ENCODE results near the gene NUBPL.
"Not testable (repeated sequence)": the region's sequence is repeated elsewhere in the genome, so short reads cannot be mapped to it uniquely, and the experiment has no call there.

Gene NUBPL

GRCh38 chr14:31677630-31678029 is 116.4 kb downstream of the NUBPL start:
- peak; percentile 69 for DNase-seq

GRCh38 chr14:31678421-31679249 is 117.4 kb downstream of the NUBPL start:
- no peak for DNase-seq

GRCh38 chr14:31682768-31683167 is 121.6 kb downstream of the NUBPL start:
- no peak for DNase-seq

GRCh38 chr14:31687726-31688125 is 126.5 kb downstream of the NUBPL start:
- no peak for DNase-seq

GRCh38 chr14:31690056-31690455 is 128.9 kb downstream of the NUBPL start:
- DNase-seq: no peak

GRCh38 chr14:31692376-31692781 is 131.2 kb downstream of the NUBPL start:
- peak; percentile 84 for DNase-seq

GRCh38 chr14:31696378-31696777 is 135.2 kb downstream of the NUBPL start:
- DNase-seq: peak; percentile 31

GRCh38 chr14:31699809-31700208 is 138.6 kb downstream of the NUBPL start:
- no peak for DNase-seq

GRCh38 chr14:31700282-31701074 is 139.3 kb downstream of the NUBPL start:
- no peak for DNase-seq

- no peak for DNase-seq
Observed at GRCh38 chr14:31702130-31702529, 140.9 kb downstream of the NUBPL start.

GRCh38 chr14:31703056-31703455 is 141.9 kb downstream of the NUBPL start:
- DNase-seq: no peak

GRCh38 chr14:31705731-31706130 is 144.5 kb downstream of the NUBPL start:
- no peak for DNase-seq

GRCh38 chr14:31708661-31709060 is 147.5 kb downstream of the NUBPL start:
- DNase-seq: not testable (repeated sequence)

GRCh38 chr14:31712244-31713127 is 151.3 kb downstream of the NUBPL start:
- DNase-seq: peak; percentile 8

- DNase-seq: no peak
Observed at GRCh38 chr14:31716208-31716607, 155.0 kb downstream of the NUBPL start.

- no peak for DNase-seq
Observed at GRCh38 chr14:31717294-31718085, 156.3 kb downstream of the NUBPL start.

- no peak for DNase-seq
Observed at GRCh38 chr14:31718585-31718984, 157.4 kb downstream of the NUBPL start.

GRCh38 chr14:31718985-31719384 is 157.8 kb downstream of the NUBPL start:
- no peak for DNase-seq

- no peak for DNase-seq
Observed at GRCh38 chr14:31726337-31726736, 165.1 kb downstream of the NUBPL start.

- no peak for DNase-seq
Observed at GRCh38 chr14:31727797-31728196, 166.6 kb downstream of the NUBPL start.

- no peak for DNase-seq
Observed at GRCh38 chr14:31740688-31741087, 179.5 kb downstream of the NUBPL start.

GRCh38 chr14:31745741-31746140 is 184.5 kb downstream of the NUBPL start:
- peak; percentile 3 for DNase-seq

All from NCI-H69 (cell line).